Choroid plexus epithelial cell (primary cell): Measurements from ENCODE around the gene KDM4F.

Experiments
- DNase-seq: peaks from one replicate; pipeline ENCODE4 v3.0.0-alpha.2; 2010; ENCODE audit warnings: low read depth
- H3K4me3 ChIP-seq: 2 replicates; pipeline ENCODE4 v1.5.1; 2011; ENCODE audit warnings: low read depth, mild to moderate bottlenecking, control low read depth, low read length, moderate library complexity
- TF ChIP-seq, protein P1 (sequence below): conservative IDR thresholded peaks from 2 replicates; pipeline ENCODE4 v1.5.1; 2011; ENCODE audit warnings: low read depth, mild to moderate bottlenecking, control low read depth, inconsistent platforms, low read length, moderate library complexity

The KDM4F gene

DNA sequence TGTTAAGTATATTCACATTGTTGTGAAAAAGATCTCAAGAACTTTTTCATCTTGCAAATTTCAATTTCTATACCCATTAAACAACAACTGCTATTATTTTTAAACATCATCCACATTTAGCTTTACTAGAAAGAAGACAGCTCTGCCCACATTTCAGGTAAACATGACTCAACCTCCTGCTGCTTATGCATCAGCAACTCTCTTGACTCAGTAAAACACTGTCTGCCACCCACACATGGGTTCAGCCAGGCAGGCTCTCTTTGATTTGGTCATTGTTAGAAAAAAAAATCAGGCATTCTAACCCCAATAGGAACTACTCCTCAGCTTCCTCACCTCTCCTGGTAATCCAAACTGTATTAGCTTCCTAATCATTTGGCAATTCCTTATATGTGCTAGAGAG is 35.3 kb downstream of the KDM4F start:
- TF ChIP-seq, protein P1, sequence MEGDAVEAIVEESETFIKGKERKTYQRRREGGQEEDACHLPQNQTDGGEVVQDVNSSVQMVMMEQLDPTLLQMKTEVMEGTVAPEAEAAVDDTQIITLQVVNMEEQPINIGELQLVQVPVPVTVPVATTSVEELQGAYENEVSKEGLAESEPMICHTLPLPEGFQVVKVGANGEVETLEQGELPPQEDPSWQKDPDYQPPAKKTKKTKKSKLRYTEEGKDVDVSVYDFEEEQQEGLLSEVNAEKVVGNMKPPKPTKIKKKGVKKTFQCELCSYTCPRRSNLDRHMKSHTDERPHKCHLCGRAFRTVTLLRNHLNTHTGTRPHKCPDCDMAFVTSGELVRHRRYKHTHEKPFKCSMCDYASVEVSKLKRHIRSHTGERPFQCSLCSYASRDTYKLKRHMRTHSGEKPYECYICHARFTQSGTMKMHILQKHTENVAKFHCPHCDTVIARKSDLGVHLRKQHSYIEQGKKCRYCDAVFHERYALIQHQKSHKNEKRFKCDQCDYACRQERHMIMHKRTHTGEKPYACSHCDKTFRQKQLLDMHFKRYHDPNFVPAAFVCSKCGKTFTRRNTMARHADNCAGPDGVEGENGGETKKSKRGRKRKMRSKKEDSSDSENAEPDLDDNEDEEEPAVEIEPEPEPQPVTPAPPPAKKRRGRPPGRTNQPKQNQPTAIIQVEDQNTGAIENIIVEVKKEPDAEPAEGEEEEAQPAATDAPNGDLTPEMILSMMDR: no peak
- H3K4me3 ChIP-seq: no peak overlapping the region
- DNase-seq: peak; percentile 66

DNA sequence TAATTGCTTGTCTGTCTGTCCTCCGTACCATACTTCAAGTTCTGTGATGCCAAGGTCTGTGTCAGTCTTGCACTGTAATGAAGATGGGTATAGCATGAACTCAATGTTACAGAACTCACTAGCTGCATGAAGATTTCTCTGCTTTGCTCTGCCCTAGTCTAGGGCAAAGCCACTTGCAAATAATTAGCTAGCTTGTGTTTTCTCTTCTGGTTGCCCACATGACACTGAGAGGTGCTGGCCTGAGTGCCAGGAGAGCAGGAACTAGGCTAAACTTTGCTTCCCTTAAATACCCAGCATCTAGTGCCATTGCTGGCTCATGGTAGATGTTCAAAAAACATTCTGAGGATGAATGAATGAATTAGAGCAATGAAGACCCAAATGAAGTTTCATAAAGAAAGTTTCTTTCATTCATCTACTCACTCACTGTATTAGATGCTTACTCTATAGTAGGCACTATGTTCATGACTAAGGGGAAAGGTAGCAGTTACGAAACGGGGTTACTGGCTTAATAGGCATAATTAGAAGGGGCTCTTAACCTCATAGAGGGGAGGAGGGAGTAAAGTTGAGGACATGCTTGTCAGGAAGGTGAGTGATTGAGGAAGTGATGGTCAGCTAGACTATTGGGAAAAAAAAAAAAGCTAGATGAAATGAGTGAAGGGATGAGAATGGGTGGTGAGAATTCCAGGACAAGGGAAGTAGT is 36.0 kb downstream of the KDM4F start:
- no peak for DNase-seq
- H3K4me3 ChIP-seq: no peak overlapping the region
- TF ChIP-seq, protein P1: no peak

DNA sequence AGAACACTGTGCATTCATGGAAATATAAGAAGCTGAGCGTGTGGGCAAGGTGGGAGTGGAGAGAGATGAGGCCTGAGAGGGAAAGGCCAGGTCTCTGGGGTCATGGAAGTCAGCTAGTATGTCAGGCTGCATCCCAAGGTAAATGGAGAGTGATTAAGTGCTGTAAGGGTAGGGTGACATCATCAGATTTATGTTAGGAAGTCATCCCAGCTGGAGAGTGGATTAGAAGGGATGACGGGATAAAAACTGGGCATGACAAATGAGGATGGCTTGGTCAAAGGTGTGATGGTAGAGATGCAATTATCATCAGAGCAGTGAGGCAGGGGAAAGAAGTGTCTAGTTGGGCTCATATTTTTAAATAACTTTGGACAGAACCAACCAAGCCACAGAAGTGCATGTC is 36.9 kb downstream of the KDM4F start:
- TF ChIP-seq, protein P1: no peak
- no peak for DNase-seq
- H3K4me3 ChIP-seq: no peak overlapping the region

DNA sequence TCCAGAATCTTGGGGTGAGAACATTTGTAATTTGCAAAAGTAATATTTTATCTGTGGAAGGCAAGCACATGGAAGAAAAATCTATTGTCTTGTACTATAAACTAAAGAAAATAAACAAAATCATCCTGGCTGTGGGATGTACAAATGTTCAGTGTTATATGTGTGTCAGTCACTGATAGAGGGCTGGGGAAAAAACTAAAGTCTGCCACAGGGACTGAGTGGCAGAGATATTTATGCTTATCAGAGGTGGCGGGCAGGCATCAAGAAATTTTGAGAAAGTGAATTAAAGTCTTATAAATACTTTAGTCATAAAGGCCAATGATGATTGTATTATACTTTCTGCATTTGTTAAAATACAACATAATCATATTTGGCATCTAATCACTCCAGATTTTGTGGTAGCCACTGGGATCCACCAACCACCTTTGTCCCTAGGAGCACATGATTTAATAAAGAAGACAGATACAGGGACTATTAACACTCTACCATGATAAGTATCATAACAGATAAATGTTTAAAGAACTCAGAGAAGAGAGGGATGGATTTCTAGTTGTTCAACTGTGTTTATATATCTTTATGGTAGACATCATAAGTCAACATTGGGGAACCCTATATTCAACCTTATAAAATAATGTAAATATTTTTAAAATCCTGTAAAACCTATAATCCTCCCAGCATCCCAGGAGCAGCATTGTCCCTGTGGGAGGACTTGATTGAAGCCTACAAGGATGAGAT is 37.8 kb downstream of the KDM4F start:
- no peak overlapping the region for H3K4me3 ChIP-seq
- TF ChIP-seq, protein P1: no peak
- DNase-seq: no peak

DNA sequence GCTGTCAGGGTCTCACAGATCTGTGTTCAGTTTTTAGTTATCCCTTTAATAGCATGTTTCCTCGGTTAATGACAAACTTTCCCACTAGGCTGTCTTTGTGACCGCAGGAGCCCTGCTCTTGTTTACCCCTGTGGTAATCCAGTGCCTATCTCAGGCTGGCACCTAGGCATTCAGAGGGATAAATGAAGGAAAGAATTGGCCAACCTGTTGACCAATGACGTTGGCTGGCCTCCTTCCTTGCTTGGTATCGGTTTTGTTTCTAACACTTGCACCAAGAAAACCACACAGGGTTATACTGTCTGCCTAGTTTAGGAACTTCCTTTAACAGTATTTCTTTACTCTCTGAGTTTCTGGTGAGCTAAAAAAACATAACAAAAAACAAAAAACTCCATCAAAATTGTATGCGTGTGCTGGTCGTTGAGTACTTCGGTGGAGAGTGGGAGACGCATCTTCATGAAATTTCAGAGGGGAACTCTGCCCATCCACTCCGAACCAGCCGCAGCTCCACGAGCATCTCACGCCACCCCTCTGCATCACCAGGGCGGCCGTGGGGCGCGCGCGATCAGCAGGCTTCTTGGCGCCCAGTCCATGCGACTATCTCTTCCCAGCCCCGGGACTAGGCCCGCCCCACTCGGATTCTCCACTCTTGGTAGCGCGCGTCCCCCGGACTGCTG is 39.9 kb downstream of the KDM4F start:
- DNase-seq: no peak
- TF ChIP-seq, protein P1: no peak
- H3K4me3 ChIP-seq: peak overlapping the region; percentile 85

DNA sequence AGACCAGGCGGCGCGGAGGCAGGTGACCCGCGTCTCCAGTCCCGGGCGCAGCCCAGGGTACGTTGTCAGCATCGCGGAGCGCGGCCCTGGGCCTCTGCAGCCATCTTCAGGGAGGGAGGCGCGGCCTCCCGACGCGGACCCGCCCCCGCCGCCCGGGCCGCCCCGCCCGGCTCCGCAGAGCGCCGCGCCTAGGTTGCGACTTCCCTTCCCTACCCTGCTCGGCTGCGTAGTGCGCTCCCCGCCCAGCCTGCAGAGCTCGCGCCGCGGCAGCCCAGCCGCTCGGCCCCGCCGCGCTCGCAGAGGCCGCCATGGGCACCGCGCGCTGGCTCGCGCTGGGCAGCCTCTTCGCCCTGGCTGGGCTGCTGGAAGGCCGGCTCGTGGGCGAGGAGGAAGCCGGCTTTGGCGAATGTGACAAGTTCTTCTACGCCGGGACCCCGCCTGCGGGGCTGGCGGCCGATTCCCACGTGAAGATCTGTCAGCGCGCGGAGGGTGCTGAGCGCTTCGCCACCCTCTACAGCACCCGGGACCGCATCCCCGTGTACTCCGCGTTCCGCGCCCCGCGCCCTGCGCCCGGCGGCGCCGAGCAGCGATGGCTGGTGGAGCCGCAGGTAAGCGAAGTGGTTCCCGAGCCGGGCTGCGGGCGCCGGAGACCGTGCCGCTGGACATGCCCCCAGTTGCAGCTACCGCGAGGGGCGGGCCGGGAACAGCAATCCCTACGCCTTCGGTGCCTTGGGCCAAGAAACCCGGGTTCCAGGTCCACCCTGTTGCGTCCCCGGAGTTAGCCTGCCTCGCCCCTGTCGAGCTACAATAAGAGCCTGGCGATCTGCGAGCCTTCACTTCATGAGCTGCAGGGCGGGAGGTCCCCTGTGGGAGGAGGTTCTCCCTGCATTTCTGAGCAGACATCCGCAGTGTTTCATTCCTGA is 40.7 kb downstream of the KDM4F start, which contains the start of gene ENDOD1:
Gene ENDOD1, plus strand, starts transcription at position 227 of the 923 bp plus-strand sequence. Its CDS starts 82 bp downstream, at position 309.
- TF ChIP-seq, protein P1: peak; percentile 36
- DNase-seq: peak; percentile 86
- peak within 1 kb of the TSS; percentile 85 for H3K4me3 ChIP-seq
